ENCODE data around the gene ALKBH6.

ALKBH6 gene

DNA sequence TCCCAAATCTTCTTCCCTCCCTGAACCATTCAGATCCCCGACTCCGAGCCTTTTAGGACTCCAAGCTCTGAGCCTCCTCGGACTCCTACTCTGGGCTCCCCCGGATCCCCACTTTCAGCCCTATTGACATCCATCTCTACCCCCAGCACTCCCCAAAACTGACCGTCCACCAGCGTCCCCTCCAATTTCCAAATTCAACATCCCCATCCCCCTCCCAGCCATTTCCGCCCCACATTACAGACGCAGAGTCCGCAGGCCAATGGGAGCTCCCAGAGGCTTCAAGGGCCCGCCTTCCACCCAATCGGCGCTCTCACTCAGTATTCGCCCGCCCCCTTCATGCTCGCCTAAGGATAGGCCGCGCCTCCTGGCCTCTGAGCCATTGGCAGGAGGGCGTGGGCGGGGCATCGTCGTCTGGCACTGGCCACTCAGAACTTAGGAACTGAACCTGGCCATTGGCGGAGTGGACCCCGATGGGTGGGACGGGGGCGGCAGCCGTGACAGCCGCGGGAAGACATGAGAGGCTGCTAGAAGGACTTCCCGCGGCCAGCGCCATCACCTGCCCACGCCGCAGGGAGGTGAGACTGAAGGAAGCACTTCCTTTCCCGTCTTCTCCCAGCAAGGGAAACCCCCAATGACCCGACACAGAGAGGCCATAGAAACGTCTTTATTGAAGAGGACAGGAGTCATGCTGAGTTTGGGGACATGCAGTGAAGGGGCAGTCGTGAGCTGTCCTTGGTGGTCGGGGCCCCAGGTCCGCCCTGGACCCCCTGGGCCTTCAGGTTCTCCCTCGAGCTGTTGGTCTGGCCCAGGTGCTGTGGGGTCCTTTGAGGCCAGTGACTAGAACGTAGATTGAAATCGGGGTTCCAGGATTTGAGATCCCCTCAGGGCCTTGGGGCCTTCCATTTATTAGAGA lies at the start of gene ALKBH6:
TSS of gene ALKBH6 (minus strand) at position 202 of the 913 bp plus-strand sequence. CDS start 816 bp downstream, outside the sequence.
- no peak for TF ChIP-seq ZNF274 (IDR thresholded peaks at IDR 0.05; ENCODE audit: low read depth, low read length)
- peak within 1 kb of the TSS; percentile 96 for H3K4me3 ChIP-seq (ENCODE audit: low read length)

DNA sequence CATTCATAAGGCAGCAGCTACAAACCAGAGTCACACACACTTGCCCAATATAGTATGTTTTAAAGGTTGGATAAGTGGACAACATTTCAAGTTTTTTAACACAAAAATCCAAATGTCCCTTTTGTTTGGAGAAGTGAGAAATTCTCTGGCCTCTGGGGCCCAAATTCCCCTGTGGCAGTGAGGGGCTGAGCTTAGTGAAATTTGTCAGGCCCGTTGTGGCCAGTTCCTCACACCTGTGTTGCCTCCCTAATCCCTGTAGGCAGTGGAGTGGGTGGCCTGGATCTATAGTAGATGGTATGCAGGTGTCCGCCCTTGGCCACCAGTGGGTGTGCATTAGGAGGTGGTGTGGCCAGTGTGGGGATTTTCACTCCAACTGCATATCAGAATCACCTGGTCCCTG lies 47.4 kb upstream of the ALKBH6 start:
- H3K4me3 ChIP-seq (ENCODE audit: low read length), result no peak overlapping the region
- TF ChIP-seq ZNF274 (IDR thresholded peaks at IDR 0.05; ENCODE audit: low read depth, low read length), result no peak

DNA sequence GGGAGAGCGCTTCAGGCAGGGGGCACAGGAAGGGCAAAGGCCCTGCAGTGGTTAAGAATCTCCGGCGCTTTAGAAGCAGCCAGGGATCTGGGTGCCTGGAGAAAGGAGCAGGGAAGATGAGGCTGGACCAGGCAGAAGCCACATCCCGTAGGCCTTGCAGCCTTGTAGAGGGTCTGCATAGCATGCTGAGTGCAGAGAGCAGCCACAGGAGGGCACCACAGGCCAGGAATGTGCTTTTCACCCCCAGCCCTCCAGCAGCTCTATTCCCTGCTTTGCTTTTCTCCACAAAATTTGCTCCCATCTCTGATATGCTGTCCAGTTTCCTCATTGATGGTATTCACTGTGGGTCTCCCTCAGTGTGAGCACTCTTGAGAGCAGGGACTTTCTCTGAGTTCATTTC lies 46.4 kb upstream of the ALKBH6 start:
- no peak for TF ChIP-seq ZNF274 (IDR thresholded peaks at IDR 0.05; ENCODE audit: low read depth, low read length)
- no peak overlapping the region for H3K4me3 ChIP-seq (ENCODE audit: low read length)

DNA sequence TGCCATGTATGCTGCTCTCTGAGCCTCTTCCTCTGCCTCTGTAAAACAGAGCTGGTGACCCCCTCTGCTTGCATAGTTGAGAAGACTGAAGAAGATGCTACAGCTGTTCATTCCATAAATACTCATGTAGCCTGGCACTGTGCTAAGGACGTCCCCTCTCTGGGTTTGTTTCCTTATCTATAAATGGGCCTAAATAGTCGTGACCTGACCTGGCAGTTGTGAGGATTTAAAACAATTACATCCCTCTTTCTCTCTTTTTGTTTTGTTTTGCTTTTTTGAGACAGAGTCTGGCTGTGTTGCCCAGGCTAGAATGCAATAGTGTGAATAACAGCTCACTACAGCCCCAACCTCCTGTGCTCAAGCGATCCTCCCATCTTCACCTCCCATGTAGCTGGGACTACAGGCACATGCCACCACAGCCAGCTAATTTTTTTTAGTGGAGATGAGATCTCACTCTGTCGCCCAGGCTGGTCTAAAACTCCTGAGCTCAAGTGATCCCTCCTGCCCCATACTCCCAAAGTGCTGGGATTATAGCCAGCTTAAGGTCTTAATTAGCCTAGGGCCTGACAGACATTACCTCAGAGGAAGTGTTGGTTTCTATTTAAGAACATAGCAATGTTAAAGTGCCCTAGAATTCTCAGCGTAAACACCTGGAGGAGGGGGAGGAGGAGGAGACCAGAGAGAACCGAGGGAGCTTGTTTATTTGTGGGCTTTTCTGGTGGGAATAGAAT lies 45.3 kb upstream of the ALKBH6 start:
- H3K4me3 ChIP-seq (ENCODE audit: low read length), result no peak overlapping the region
- no peak for TF ChIP-seq ZNF274 (IDR thresholded peaks at IDR 0.05; ENCODE audit: low read depth, low read length)

DNA sequence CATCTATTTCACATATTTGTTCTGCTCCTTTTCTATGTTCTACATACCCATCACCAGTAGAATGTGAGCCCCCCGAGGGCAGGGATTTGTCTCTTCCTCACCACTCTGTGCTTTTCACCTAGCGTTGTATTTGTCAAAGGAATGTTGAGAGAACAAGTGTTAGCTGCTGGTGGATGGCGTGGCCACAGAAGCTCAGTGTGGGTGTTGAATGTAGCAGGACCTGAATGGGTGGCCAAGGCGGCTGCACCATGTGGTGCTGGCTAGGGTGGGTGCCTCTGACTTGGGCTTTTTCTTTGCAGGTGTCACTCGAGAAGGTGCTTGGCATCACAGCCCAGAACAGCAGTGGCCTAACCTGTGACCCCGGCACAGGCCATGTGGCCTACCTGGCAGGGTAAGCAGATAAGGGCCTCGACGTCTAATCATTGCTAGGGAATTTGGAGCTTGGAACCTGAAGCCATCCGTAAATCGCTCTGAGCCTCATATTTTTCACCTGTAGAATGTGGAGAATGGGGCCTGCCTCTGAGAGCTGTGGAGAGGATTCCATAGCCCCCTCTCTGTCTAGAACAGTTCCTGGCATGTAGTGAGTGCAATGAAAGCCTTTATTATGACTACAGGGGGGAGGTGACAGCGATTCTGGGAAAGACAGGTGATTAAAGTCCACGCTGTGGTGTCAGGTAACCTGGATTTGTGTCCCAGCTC lies 44.6 kb upstream of the ALKBH6 start:
- H3K4me3 ChIP-seq (ENCODE audit: low read length), result no peak overlapping the region
- no peak for TF ChIP-seq ZNF274 (IDR thresholded peaks at IDR 0.05; ENCODE audit: low read depth, low read length)

DNA sequence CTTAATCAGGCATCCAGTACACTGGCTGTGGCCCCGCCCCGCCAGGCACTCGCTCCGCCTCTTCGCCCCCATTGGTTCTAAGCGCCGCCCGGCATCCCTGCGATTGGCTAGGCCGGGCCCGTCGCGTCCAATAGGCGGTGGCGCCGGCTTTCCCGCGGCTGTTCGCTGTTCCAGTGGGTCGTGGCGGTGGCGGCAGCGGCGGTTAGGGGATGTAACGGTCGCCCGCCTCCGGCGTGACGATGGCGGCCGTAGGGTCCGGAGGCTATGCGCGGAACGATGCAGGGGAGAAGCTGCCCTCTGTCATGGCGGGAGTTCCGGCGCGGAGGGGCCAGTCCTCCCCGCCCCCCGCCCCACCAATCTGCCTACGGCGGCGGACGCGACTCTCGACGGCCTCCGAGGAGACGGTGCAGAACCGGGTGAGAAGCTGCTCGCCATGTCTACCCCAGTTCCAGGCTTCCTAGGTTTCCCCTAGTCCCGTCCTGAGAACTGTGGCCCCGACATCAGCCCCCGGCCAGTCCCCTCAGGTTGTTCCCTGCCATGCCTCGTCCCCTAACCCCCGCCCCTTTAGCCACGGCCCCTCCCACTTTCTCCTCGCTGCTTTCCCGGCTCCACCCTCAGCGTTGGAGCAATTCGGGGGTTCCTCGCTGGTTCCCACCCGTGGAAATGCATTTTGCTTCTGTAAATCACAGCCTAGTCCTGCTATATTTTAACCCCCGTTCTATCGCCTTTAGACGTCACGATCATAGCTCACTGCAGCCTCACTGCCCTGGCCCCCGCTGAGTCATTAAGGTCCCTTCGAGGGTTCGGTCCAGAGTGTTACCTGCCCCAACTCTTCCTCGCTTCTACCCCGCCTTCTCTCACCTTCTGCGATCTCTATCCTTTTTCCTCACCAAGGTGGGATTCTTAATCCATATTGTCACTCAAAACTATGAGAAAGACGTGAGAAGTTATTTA lies 41.0 kb upstream of the ALKBH6 start, which contains the start of gene WDR62:
TSS of gene WDR62 (plus strand) at position 165 of the 954 bp plus-strand sequence. CDS start at position 240, 75 bp downstream.
- H3K4me3 ChIP-seq (ENCODE audit: low read length), result peak within 1 kb of the TSS; percentile 92
- TF ChIP-seq ZNF274 (IDR thresholded peaks at IDR 0.05; ENCODE audit: low read depth, low read length), result no peak

DNA sequence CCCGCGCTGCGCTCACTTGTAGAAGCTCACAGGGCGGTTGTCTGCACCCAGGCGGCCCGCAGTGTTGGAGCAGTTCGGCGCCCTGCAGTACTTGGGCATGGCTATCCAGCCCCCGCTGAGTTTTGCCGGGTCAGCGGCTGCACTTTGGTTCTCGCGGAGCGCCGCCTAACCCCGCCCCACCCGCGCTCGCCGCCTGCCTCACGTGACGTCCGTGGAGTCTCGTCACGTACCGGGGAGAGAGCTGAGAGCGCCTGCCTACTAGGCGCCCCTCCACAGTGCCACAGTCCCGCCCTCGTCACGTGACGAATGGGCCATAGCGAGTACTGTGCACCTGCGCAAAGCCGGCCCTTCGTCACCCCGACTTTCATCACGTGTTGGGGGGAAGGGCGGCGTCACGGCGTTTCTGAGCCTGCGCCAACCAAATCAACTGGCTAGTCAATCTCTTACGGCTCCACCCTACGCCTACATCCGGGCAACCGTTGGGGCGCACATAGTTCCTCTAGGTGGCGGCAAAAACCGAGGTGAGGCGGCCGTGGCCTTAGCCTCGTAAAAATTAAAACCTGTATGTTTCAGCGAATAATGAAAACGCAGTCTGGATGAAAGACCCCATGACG lies 40.2 kb upstream of the ALKBH6 start, which contains the start of gene THAP8:
TSS of gene THAP8 (minus strand) at position 167 of the 614 bp plus-strand sequence. CDS start at position 99, 68 bp downstream.
- no peak for TF ChIP-seq ZNF274 (IDR thresholded peaks at IDR 0.05; ENCODE audit: low read depth, low read length)
- peak within 1 kb of the TSS; percentile 92 for H3K4me3 ChIP-seq (ENCODE audit: low read length)

DNA sequence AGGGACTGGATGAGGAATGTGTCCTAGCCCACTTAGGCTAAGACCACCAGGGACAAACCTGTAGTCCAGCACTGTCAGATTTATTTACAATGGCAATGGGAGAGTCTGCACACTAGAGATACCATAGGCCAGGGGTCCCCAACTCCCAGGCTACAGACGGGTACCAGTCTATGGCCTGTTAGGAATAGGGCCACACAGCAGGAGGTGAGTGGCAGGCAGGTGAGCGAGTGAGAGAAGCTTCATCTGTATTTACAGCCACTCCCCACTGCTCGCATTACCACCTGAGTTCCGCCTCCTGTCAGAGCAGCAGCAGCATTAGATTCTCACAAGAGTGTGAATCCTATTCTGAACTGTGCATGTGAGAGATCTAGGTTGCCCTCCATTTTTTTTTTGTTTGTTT lies 37.6 kb upstream of the ALKBH6 start:
- no peak for TF ChIP-seq ZNF274 (IDR thresholded peaks at IDR 0.05; ENCODE audit: low read depth, low read length)
- no peak overlapping the region for H3K4me3 ChIP-seq (ENCODE audit: low read length)

DNA sequence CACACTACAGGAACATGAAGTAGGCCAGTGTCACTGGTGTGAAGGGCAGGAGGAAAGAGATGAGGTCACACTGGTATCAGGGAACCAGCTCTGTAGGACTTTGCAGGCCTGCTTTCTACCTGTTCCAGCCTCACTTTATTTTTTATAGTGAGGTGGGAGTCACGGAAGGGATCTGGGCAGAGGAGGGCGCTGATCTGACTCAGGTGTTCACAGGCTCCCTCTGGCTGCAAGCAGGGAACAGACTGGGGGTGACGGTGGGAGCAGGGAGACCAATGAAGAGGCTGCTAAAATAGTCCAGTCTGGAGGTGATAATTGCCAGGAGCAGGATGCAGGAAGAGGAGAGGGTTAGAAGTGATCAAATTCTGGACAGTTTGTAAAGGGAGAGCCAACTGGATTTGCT lies 37.2 kb upstream of the ALKBH6 start:
- TF ChIP-seq ZNF274 (IDR thresholded peaks at IDR 0.05; ENCODE audit: low read depth, low read length), result no peak
- H3K4me3 ChIP-seq (ENCODE audit: low read length), result no peak overlapping the region

DNA sequence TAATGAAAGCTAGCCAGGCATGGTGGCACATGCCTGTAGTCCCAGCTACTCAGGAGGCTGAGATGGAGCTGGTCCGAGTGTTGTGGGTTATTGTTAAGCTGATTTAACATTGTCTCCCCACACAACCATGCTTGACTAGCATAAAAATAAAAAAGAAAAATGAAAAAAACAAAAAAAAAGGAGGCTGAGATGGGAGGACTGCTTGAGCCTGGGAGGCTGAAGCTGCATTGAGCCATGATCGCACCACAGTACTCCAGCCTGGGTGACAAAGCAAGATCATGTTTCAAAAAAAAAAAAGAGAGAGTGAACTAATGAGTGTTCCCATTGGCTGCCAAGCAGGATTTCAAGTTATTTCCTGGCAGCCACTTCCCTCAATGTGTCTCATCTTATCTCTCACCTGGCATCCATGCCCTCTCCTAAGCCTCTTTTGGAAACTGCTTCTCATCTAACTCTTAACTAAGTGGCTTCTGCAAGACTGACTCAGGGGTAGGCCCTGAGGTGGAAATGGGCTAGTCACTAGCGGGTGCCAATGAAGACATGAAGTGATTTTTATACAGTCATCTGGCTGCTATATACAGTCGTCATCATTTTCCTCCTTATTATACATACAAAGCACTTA lies 35.2 kb upstream of the ALKBH6 start:
- TF ChIP-seq ZNF274 (IDR thresholded peaks at IDR 0.05; ENCODE audit: low read depth, low read length), result no peak
- no peak overlapping the region for H3K4me3 ChIP-seq (ENCODE audit: low read length)

DNA sequence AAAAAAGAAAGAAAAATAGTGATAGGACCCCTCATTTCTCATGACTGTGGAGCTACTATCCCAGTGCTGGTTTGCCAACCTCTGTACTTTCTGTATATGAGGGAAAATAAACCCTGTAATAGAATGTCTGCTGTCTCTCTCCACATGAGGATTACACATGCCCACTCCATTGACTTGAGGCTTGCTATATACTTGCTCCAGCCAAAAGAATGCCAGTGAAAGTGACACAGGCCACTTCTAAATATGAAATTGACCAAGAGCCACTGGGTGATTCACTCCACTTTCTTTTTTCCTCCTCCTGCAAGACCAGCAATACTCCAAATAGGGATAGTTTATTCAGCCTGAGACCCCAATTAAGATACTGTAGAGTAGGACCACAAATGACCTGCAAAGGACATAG lies 33.8 kb upstream of the ALKBH6 start:
- no peak for TF ChIP-seq ZNF274 (IDR thresholded peaks at IDR 0.05; ENCODE audit: low read depth, low read length)
- H3K4me3 ChIP-seq (ENCODE audit: low read length), result no peak overlapping the region

DNA sequence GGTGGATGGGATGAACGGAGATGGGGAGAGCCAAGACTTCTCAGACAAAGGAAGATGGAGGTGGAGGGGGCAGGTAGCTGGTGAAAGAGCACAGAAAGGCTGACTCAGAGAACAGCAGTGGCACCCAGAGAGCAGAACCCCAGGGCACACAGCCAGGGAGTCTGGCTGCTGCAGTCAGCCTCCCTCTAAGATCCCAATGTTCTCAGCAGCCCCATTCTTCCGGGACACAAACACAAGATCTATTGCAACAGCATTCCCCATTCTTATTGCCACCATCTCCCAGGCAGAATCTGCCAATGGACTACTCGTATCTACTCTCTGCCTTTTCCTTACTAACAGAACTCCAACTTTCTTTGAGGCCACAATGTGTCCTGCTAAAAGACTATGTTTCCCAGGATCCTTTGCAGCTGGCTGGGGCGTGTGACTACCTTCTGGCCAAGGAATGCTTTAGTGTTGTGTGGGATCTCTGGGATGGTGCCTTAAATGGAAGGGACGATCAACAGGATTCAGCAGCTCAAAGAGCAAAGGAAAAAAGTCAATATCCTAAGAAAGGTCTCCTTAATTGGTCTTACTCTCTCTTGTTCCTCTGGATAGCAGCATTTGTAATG lies 32.5 kb upstream of the ALKBH6 start:
- H3K4me3 ChIP-seq (ENCODE audit: low read length), result no peak overlapping the region
- no peak for TF ChIP-seq ZNF274 (IDR thresholded peaks at IDR 0.05; ENCODE audit: low read depth, low read length)
